GM18519 (cell line): ENCODE results near the gene TPO.

Experiments used
- ATAC-seq: cut with Tn5 transposase; IDR thresholded peaks from one replicate; pipeline ENCODE4 v1.9.1; 2021; ENCODE audit warnings: mild to moderate bottlenecking, moderate library complexity; ENCODE audit not compliant: unreplicated experiment, low FRiP score

Gene TPO

DNA sequence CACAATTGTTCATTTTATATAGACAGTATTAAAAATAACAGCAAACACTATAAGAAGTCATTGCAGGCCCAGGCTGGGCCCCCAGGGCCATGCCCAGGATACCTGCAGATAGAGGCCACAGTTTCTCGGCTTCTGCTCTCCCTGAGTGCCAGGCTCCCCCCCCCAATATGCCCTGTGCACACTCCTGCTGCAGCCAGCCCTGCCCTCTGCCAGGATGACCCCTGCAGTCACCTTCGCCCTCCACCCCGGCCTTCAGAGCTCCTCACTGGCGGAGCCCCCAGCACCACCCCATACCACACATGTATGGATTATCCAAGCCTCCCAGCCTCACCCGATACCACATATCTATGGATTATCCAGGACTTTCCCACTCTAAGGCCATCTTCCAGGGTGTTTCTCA is 104.5 kb downstream of the TPO start:
- no peak for ATAC-seq

DNA sequence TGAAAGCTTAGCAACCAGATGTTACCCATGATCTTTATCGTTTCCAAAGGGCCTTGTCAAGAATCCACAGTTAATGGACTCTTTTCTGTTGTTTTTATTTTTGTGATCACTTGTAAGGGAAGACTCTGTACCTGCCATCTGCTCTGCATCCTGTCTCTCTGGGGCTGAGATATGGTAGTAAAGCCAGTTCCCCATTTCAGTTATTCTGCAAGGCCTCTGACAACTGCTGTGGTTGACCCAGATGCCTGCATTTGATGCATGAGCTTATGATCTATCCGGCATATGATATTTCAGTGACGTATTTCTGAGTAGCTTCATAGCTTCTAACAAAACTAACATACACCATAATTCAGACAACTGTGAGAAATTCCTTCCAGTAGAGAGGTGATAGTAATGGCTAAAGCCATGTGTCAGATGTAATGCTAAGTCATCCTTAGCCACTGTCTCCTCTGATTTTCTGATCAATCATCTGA is 105.1 kb downstream of the TPO start:
- ATAC-seq: no peak

- ATAC-seq: no peak
Observed at GRCh38 chr2:1518867-1519530, 105.7 kb downstream of the TPO start.

- no peak for ATAC-seq
Observed at GRCh38 chr2:1521191-1521877, 108.1 kb downstream of the TPO start.

DNA sequence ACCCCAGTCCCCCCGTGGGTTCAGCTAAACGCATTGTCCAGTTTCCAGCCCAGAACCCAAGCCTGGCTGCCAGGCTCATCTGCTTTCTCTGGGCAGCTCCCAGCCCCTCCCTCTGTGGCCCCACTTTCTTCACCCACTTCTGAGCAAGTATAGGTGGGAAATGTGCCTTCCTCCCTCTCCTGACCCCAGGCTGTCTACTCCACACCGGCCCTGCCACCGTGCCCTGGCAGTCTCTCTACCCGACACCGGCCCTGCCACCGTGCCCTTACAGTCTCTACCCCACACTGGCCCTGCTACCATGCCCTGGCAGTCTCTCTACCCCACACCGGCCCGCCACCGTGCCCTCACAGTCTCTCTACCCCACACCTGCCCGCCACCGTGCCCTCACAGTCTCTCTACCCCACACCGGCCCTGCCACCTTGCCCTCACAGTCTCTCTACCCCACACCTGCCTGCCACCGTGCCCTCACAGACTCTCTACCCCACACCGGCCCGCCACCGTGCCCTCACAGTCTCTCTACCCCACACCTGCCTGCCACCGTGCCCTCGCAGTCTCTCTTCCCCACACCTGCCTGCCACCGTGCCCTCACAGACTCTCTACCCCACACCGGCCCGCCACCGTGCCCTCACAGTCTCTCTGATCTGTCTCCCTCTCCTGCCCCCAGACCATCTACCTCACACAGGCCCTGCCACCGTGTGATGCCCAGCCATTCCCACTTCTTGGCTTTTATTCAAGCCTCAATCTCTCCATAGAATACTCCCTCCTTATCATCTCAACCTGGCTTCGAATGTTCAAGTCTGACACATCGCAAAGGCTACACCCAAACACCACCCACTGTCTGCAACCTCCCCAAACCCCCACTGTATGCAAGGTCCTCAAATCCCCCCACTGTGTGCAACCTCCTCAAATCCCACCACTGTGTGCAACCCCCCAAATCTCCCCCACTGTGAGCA is 108.9 kb downstream of the TPO start:
- no peak for ATAC-seq

- no peak for ATAC-seq
Observed at GRCh38 chr2:1527153-1527992, 114.1 kb downstream of the TPO start.

DNA sequence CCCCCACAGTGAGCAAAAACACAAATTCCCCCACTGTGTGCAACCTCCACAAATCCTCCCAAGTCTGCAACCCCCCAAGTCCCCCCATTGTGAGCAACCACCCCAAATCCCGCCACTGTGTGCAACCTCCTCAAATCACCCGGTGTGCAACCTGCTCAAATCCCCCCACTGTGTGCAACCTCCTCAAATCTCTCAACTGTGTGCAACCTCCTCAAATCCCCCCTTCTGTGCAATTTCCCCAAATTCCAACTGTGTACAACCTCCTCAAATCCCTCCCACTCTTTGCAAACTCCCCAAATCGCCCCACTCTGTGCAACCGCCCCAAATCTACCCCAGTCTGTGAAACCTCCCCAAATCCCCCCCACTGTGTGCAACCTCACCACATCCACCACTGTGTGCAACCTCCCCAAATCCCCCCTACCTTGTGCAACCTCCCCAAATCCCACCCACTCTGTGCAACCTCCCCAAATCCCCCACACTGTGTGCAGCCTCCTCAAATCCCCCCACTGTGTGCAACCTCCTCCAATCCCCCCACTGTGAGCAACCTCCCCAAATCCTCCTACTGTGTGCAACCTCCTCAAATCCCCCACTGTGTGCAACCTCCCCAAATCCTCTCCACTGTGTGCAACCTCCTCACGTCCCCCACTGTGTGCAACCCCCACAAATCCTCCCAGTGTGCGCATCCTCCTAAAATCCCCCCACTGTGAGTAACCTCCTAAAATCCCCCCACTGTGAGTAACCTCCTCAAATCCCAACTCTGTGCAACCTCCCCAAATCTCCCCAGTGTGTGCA is 115.2 kb downstream of the TPO start:
- no peak for ATAC-seq

DNA sequence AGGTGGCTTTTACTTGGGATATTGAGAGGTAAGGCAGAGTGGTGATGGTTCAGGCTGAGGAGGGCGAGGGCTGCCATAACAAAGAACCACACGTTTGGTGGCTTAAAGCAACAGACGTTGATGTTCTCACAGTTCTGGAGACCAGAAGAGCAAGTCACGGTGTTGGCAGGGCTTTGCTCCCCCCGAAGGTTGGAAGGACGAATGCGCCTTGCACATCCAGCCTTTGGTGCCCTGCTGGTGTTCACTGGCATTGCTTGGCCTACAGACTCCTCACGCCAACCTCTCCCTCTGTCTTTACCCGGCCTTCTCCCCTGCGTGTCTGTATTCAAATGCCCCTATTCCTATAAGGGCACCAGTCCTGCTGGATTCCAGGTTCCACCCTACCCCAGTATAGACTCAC is 125.4 kb downstream of the TPO start:
- no peak for ATAC-seq

- no peak for ATAC-seq
Observed at GRCh38 chr2:1539441-1539840, 126.2 kb downstream of the TPO start.

GRCh38 chr2:1539973-1540372 is 126.7 kb downstream of the TPO start:
- ATAC-seq: no peak

DNA sequence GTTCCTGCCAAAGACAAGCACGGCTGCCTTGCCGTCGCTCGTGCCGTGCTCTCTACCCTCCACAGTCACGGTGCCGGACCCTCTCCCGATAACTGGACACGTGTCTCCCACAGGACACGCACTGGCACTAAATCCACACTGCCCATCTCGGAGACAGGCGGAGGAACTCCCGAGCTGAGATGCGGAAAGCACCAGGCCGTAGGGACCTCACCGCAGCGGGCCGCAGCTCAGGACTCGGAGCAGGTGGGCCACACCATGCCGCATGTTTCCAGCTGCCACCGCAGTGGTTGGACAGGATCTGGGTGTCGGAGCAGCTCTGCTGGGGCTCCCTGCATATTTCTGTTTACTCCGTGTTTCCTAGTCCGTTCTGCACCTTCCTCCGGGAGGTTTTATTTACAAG is 127.2 kb downstream of the TPO start:
- ATAC-seq: no peak

GRCh38 chr2:1541040-1541439 is 127.8 kb downstream of the TPO start:
- no peak for ATAC-seq

DNA sequence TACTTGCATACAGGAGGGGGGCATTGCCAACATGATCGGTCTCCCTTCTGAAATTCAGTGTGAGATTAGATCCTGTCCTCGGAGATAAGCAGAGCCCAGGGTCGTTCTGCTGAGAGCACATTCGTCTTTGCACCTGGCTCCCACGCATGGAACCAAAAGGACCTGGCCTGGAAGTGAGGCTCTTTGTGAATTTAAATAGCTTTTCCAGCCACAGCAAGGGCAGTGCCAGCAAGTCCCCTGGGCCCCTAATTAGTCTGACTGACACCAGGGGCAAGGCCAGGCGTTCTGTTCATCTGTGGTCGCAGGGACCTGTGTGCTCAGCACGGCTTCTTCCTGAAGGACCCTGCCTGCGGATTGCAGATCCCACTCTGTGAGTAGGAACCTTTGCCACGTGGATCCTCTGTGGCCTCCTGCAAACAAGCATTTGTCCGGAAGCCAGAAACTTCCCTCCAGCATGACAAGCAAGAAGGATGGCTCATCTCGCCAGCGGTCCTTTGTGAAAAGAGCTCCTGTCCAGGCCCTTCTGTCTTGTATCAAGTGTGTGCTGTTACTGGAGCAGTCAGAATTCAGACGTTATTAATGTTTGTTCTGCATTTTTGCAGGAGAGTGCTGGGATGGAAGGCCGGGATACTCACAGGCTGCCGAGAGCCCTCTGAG is 128.7 kb downstream of the TPO start:
- ATAC-seq: no peak

DNA sequence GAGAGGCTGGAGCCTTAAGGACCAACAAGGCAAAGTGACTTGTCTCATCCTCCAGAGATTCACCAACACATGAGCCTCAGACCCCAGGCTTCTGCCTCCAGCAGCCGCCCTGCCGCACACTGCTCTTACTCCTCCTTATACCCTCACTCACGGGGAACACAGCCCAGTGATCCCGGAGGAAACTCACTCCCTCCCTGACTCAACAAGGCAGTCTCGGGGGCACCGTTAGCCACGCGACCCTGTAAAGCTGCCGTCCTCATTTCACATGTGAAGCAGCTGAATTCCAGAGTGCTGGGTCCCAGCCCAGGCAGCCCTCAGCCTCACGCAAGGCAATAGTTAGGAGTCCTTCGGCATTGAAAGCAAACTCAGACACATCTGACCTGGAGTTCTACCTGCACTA is 129.7 kb downstream of the TPO start:
- ATAC-seq: no peak

DNA sequence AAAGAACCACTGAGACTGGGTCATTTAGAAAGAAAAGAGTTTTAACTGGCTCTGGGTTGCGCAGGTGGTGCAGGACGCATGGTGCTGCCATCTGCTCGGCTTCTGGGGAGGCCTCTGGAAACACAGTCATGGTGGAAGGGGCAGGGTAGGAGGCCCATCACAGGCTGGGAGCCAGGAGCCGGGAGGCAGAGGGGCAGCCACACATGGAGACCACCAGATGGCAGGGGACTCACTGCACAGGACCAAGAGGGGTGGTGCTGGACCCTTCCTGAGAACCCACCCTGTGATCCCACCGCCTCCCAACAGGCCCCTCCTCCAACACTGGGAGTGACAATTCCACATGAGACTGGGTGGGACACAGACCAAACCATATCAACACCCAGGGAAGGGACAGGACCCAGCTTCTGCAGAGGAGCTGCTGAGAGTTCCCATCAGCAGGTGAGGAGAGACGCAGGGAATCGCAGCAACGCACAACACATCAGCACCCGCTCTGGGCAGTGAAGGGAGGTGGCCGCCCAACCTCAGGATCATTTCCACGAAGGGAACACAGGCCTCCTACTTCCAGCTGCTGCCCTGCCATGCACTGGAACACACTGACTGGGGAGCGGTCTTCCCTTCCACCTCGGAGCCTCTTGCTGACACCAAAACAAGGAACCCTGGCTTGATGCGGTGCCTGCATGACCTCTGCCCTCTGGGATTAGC is 130.7 kb downstream of the TPO start:
- ATAC-seq: no peak

GRCh38 chr2:1544478-1545069 is 131.3 kb downstream of the TPO start:
- no peak for ATAC-seq

- ATAC-seq: no peak
Observed at GRCh38 chr2:1546023-1546591, 132.8 kb downstream of the TPO start.

GRCh38 chr2:1546901-1547300 is 133.6 kb downstream of the TPO start:
- ATAC-seq: no peak
